Stimulated activated CD8-positive, alpha-beta memory T cell treated with anti-CD3 and anti-CD28 coated beads, Interleukin-2, amount 100 ng/mL, for 1 hour (primary cell): Measurements from ENCODE around the gene NT5C1B.

ENCODE experiments used
- DNase-seq, 2 donors: peaks; one replicate each; pipeline ENCODE4 v3.0.0-alpha.2; 2020; ENCODE audit warnings: low read depth in 2 of 2

Gene NT5C1B

DNA sequence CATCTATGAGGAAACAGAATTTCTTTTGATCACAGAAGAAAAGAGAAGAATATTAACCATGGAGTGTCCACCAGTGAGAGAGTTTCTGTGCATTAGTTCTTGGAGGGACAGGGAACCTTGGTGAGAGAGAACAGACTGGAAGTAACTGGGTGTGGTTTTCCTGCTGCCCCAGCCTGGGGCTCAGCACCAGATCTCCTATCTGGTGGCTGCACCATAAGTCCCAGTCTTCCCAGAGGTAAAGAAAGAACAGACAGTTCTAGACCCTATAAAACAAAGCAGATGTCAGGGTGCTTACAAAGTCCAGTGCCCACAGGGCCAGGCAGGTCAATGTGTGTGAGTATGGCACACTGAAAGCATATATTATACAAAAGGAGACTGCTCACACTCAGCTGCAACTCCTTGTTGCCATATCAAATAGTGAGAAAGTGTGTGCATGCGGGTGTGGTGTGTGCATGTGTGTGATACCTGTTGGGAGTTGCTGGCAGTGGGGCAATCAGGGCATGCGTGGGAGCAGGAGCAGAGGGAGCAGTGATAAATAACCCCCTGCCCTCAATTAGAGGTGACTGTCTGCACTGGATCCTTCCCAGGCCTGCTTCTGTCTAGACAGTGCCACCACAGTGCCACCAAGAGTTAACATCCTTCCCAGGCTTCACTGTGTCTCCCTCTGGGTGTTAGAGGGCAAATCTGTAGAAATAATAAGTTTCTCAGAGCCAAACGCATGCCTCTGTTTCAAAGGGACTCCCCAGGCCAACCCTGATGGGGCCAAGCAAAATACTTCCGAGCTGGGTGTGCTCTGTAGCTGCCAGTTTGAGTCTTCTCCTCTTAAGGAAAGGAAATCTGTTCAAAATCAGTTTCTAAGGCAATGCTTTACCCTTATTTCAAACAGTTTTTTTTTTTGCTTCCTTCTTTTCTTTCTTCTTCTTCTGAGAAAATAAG is 74.6 kb downstream of the NT5C1B start:
- no peak for DNase-seq
